Activated CD8-positive, alpha-beta memory T cell treated with anti-CD3 and anti-CD28 coated beads for 24 hours (primary cell): ENCODE measurements around the gene AJAP1.

Experiments
- DNase-seq: peaks from one replicate; pipeline ENCODE4 v3.0.0-alpha.2; 2020

Gene AJAP1

GRCh38 chr1:4743978-4744750, 89.8 kb downstream of the AJAP1 start:
- no peak for DNase-seq

DNA sequence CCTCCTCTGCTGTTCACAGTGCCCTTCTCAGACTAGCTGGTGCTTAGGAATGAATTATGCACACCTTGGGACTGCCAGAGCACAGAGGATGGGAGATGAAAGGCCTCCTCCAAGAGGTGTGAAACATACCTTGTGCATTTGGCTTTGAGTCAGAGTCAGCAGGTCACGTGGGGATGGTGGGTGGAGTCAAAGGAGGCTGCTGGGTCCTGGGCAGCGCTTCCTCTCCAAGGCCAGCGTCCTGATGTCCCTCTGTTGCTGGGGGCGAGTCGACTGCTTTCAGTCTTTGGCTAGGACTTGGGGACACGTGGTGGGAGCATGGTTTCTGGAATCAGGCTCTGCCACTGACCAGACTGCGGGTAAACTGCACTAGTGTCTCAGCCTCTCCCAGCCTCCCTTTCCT, 91.2 kb downstream of the AJAP1 start:
- no peak for DNase-seq

GRCh38 chr1:4749406-4749805, 95.0 kb downstream of the AJAP1 start:
- no peak for DNase-seq

- no peak for DNase-seq
Observed at GRCh38 chr1:4750177-4750576, 95.8 kb downstream of the AJAP1 start.

- DNase-seq = no peak
Observed at GRCh38 chr1:4752059-4752458, 97.7 kb downstream of the AJAP1 start.

DNA sequence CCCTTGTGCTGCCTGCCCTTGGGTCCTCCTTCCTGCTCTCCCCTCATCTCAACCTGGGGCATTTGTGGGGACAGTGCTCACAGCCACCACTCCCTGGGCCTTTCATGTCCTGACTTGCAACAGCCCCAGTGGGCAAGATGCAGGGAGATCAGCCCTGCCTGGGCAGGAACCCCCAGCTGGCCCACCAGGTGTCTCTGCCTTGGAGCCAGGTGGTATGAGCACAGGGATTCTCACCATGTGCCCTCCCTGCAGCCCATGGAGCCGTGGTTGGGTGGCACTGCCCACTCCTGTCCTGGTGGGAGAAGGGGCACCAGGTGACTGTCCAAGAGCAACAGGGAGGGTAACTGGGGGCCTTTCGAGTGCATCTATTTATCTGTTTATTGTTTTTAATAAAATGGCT, 100.4 kb downstream of the AJAP1 start:
- DNase-seq = no peak

DNA sequence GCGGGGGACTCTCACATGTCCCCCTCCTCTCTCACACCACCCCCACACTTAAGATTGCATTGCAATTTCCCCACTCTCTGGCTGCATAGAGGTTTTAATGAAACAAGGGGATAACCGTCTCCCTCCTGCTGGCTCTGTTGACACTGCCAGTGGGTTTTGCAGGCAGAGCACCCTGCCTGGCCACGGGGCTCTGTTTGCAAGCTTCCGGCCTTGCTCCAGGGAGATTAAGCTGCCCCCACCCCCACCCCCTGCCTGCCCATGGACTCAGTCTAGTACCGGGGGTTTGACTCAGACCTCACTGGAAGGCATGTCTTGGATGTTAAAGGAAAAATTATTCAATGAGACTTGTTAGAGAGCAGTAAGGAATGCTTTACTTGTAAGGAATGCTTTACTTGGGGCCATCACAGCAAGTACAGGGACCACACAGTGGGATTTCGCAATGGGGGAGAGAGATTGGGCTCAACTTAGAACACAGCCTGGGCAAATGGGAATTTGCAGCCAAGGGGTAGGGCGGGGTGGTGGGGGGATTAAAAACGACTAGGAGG, 101.0 kb downstream of the AJAP1 start:
- no peak for DNase-seq

- no peak for DNase-seq
Observed at GRCh38 chr1:4755864-4756504, 101.6 kb downstream of the AJAP1 start.

DNA sequence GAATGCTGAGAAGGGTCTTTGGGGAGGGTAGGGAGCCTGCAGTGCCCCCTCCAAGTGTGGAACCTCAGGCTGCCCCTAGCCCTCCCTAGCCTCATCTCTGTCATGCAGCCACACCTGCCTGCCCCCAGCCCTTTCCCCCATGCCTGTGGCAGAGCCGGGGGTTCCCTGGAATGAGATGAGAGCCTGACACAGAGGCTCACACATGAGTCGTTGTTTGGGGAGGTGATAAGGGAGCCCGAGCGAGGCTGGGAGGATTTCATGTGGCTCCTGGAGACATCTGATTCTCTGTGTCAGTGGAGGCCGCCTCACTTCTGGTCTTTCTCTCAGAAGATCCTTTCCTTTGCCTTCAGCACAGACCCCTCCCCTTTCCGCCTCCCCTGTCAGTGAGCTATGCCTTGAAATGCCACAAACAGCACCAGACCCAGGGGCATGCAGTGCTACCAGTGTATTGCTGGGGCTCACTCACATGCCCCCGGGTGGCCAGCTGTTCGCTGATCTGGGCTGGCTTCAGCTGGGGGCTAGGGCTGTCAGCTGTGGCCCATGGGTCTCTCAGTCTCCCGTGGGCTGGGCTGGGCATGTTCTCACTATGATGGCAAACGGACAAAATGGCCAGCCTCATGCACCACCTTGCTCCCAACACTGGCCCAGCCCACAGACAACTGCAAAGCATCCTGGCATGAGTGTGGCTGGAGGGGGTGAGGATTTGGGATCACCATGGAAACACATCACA, 102.6 kb downstream of the AJAP1 start:
- no peak for DNase-seq

DNA sequence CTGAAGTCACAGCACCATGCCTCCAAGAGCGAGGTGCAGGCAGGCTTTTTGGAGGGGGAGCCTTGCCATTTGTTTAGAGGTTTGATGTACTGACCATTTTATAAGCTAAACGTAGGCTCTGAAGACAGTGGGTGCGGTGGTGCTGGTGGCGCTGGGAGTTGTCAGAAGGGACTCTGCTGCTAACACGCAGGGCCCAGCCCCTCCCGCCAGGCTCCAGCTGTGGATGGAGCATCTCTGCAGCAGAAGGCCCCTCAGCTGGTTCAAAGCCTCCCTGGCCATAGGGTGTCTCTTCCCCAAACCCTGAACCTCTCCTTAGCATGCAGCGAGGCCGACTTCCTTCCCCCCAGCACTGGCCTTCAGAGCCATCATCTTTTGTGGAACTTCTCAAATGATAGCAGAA, 105.3 kb downstream of the AJAP1 start:
- no peak for DNase-seq

- DNase-seq = no peak
Observed at GRCh38 chr1:4760088-4760487, 105.7 kb downstream of the AJAP1 start.

- DNase-seq = no peak
Observed at GRCh38 chr1:4761324-4761723, 106.9 kb downstream of the AJAP1 start.

GRCh38 chr1:4762146-4762545, 107.7 kb downstream of the AJAP1 start:
- no peak for DNase-seq

- no peak for DNase-seq
Observed at GRCh38 chr1:4767308-4767707, 112.9 kb downstream of the AJAP1 start.

- DNase-seq = no peak
Observed at GRCh38 chr1:4768553-4768952, 114.1 kb downstream of the AJAP1 start.

- no peak for DNase-seq
Observed at GRCh38 chr1:4769516-4770280, 115.3 kb downstream of the AJAP1 start.

- DNase-seq = no peak
Observed at GRCh38 chr1:4770713-4771112, 116.3 kb downstream of the AJAP1 start.

DNA sequence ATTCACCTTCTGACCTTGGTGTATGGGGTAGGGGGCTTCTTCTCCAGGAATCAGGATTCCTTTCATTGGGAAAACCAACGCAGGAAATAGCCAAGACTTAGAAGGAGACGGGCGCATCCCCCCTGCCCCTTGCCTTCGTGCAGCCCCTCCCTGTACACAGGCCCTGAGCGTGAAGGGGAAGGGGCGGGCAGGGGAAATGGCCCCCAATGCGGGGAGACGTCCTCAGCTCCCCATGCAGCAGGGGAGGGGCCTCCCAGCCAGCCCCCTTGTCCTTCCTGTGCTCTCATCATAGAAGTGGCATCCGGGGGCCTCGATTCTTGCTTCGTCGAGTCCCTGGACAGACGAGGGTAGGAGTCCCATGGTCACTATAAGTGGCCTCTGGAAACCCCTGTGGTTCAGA, 116.9 kb downstream of the AJAP1 start:
- no peak for DNase-seq

- DNase-seq = no peak
Observed at GRCh38 chr1:4771721-4772120, 117.3 kb downstream of the AJAP1 start.

DNA sequence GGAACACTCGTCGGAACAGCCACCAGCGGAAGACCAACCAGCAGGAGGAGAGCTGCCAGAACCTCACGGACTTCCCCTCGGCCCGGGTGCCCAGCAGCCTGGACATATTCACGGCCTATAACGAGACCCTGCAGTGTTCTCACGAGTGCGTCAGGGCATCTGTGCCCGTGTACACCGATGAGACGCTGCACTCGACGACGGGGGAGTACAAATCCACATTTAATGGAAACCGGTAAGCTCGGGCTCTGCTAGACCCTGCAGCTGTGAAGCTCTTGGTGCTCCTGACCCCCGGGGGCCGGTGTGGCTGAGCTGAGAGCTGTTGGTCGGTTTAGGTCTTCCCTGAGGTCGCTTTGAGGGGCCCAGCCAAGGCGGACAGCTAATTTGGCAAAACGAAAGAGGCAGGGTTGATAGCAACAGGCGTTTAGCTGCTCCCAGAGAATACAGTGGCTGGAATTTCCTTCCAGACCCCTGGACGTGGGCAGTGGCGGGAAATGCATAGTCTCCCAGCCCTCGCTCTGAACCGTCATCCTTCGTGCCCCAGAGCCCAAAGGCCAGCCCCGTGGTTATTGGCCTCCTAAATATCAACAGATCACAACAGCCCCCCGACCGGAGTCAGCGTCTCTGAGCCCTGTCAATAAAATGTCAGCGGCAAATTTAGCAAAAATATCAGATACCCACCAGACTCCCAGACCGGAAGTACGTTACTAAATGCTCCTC, 118.0 kb downstream of the AJAP1 start:
- no peak for DNase-seq

- no peak for DNase-seq
Observed at GRCh38 chr1:4773226-4773625, 118.8 kb downstream of the AJAP1 start.

DNA sequence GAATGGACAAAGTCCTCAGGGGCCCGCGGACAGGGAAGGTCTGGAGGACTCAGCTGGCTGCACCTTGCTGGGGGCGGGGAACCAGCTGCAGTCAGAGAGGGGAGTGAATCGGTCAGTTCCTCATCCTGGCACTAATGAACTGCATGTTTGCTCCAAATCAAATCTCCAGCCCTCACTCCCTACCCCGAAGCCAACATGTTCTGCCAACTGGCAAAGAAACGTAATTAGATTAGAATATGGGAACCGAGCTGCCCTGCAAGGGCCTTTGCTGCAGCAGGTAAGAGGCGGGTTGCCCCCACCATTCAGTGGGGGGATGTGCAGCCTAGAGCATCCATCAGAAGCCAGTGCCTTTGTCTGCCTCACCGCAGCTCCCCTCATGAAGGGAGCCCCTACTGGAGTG, 121.1 kb downstream of the AJAP1 start:
- DNase-seq = no peak
